OCI-LY3 (cell line): ENCODE measurements around the gene LAYN.

ENCODE experiments used
- H2AFZ ChIP-seq: fragments of 200-600, 300-600 bp; shearing (Covaris generic); 2 replicates; pipeline ENCODE4 v1.6.0; 2014; ENCODE audit warnings: antibody characterized with exemption, low read depth, low read length
- H3K27ac ChIP-seq: fragments of 200-600, 300-600 bp; sonication (generic); 2 replicates; pipeline ENCODE4 v1.5.1; 2014; ENCODE audit warnings: mild to moderate bottlenecking, low read length, moderate library complexity, mixed read lengths
- H3K27me3 ChIP-seq: fragments of 200-600, 300-600 bp; sonication (generic); 2 replicates; pipeline ENCODE4 v1.6.1; 2014; ENCODE audit warnings: low read depth, low read length, mixed read lengths
- H3K36me3 ChIP-seq: fragments of 200-600, 300-600 bp; sonication (generic); replicated peaks from 2 replicates; pipeline ENCODE3; 2014; ENCODE audit warnings: low read depth, low read length, mixed read lengths
- H3K4me1 ChIP-seq: fragments of 300-600, 200-600 bp; sonication (generic); 2 replicates; pipeline ENCODE4 v1.6.1; 2014; ENCODE audit warnings: low read length, mixed read lengths
- H3K4me2 ChIP-seq: fragments of 200-600, 300-600 bp; sonication (generic); 2 replicates; pipeline ENCODE4 v1.6.1; 2014; ENCODE audit warnings: low read length, mixed read lengths
- H3K4me3 ChIP-seq: fragments of 300-600, 200-600 bp; sonication (generic); 2 replicates; pipeline ENCODE4 v1.5.1; 2014; ENCODE audit warnings: antibody characterized with exemption, mild to moderate bottlenecking, low read length, moderate library complexity
- H3K79me2 ChIP-seq: fragments of 300-600, 200-600 bp; shearing (Covaris generic); 2 replicates; pipeline ENCODE4 v1.6.1; 2014; ENCODE audit warnings: mild to moderate bottlenecking, low read length, mixed read lengths
- H3K9ac ChIP-seq: fragments of 300-600, 200-600 bp; shearing (Covaris generic); 2 replicates; pipeline ENCODE4 v1.6.0; 2014; ENCODE audit warnings: mild to moderate bottlenecking, low read length, moderate library complexity
- H3K9me3 ChIP-seq: fragments of 200-600, 300-600 bp; shearing (Covaris generic); 2 replicates; pipeline ENCODE4 v1.6.1; 2014; ENCODE audit warnings: low read length, mixed read lengths; ENCODE audit not compliant: insufficient read depth
- H4K20me1 ChIP-seq: fragments of 200-600, 300-600 bp; sonication (generic); 2 replicates; pipeline ENCODE4 v1.6.1; 2016; ENCODE audit warnings: low read length, mixed read lengths; ENCODE audit not compliant: insufficient read depth
- CTCF ChIP-seq: fragments of 200-600, 300-600 bp; sonication (generic); IDR thresholded peaks from 2 replicates; pipeline ENCODE4 v1.5.1; 2014; ENCODE audit warnings: antibody characterized with exemption, low read length, low read depth
- EZH2phosphoT487 ChIP-seq: fragments of 200-600 bp; shearing (Covaris generic); IDR thresholded peaks from 2 replicates; pipeline ENCODE4 v1.6.1; 2018; ENCODE audit warnings: antibody characterized with exemption, mixed run types, low read depth

The LAYN gene

GRCh38 chr11:111598559-111598958, 58.0 kb downstream of the LAYN start:
- no peaks in the 10 kb centered on the region for H3K36me3 ChIP-seq
- H3K27ac ChIP-seq, result no peak overlapping the region
- 0 out of 2 replicates have a peak, but pooled peaks cover 5% of the 10 kb centered on the region for H3K27me3 ChIP-seq
- H3K9me3 ChIP-seq, result no peaks in the 10 kb centered on the region
- H3K4me1 ChIP-seq, result peaks cover 32% of the 10 kb centered on the region
- peaks cover 11% of the 10 kb centered on the region for H3K79me2 ChIP-seq
- no peak overlapping the region for H3K4me3 ChIP-seq
- H3K4me2 ChIP-seq, result no peak overlapping the region
- H3K9ac ChIP-seq, result no peak overlapping the region
- H4K20me1 ChIP-seq, result peaks cover 5% of the 10 kb centered on the region; the same call in 1 of the 2 replicates
- TF ChIP-seq CTCF, result no peak
- no peak for TF ChIP-seq EZH2phosphoT487
- H2AFZ ChIP-seq, result no peak overlapping the region

- Histone ChIP-seq H3K4me3 (peak overlapping the region; percentile 84), H3K4me1 (peaks cover 34% of the 10 kb centered on the region), H3K4me2 (peak overlapping the region; percentile 99), H4K20me1 (peaks cover 27% of the 10 kb centered on the region), H2AFZ (peak overlapping the region; percentile 97), H3K9me3 (no peaks in the 10 kb centered on the region), H3K9ac (peak overlapping the region; percentile 79), H3K36me3 (no peaks in the 10 kb centered on the region), H3K27ac (peak overlapping the region; percentile 52), H3K79me2 (peaks cover 39% of the 10 kb centered on the region), H3K27me3 (no peaks in the 10 kb centered on the region)
- TF ChIP-seq CTCF (no peak), EZH2phosphoT487 (no peak)
These were observed 61.1 kb downstream of the LAYN start for GRCh38 chr11:111601636-111601978.

GRCh38 chr11:111601979-111602864, 61.7 kb downstream of the LAYN start, which contains the start of gene SIK2:
SIK2 (plus strand) TSS chr11:111602449; CDS start chr11:111602564, 115 bp downstream.
- peak within 1 kb of the TSS; percentile 99 for H3K4me2 ChIP-seq
- no peaks in the 10 kb centered on the region for H3K27me3 ChIP-seq
- H3K9ac ChIP-seq, result peak within 1 kb of the TSS; percentile 80
- H3K9me3 ChIP-seq, result no peaks in the 10 kb centered on the region
- no peaks in the 10 kb centered on the region for H3K36me3 ChIP-seq
- H3K79me2 ChIP-seq, result peaks cover 45% of the 10 kb centered on the region
- H4K20me1 ChIP-seq, result peaks cover 27% of the 10 kb centered on the region
- peak within 1 kb of the TSS; percentile 52 for H3K27ac ChIP-seq
- peak within 1 kb of the TSS; percentile 97 for H2AFZ ChIP-seq
- TF ChIP-seq CTCF (peak; percentile 68), EZH2phosphoT487 (no peak)
- H3K4me3 ChIP-seq, result peak within 1 kb of the TSS; percentile 89
- peaks cover 29% of the 10 kb centered on the region for H3K4me1 ChIP-seq

GRCh38 chr11:111602865-111603610, 62.5 kb downstream of the LAYN start:
- Histone ChIP-seq H3K4me3 (peak overlapping the region; percentile 89), H3K36me3 (no peaks in the 10 kb centered on the region), H3K4me1 (peaks cover 21% of the 10 kb centered on the region), H3K9me3 (no peaks in the 10 kb centered on the region), H3K27ac (peak overlapping the region; percentile 45), H3K9ac (peak overlapping the region; percentile 80), H3K79me2 (peaks cover 52% of the 10 kb centered on the region), H3K27me3 (no peaks in the 10 kb centered on the region), H2AFZ (no peak overlapping the region), H4K20me1 (peaks cover 27% of the 10 kb centered on the region), H3K4me2 (peak overlapping the region; percentile 94)
- TF ChIP-seq CTCF (no peak), EZH2phosphoT487 (no peak)
